HG03064 (cell line): ENCODE data around the gene ADRA2A.

ENCODE experiments used
- ATAC-seq: cut with Tn5 transposase; IDR thresholded peaks from one replicate; pipeline ENCODE4 v1.9.1; 2021; ENCODE audit warnings: low read depth; ENCODE audit not compliant: unreplicated experiment

ADRA2A gene

GRCh38 chr10:111082102-111082975 lies 5.5 kb downstream of the ADRA2A start:
- ATAC-seq = no peak

GRCh38 chr10:111083222-111084095 lies 6.6 kb downstream of the ADRA2A start:
- no peak for ATAC-seq

GRCh38 chr10:111084366-111085255 lies 7.8 kb downstream of the ADRA2A start:
- ATAC-seq = no peak

- ATAC-seq = no peak
Observed at GRCh38 chr10:111085690-111086353, 9.0 kb downstream of the ADRA2A start.

GRCh38 chr10:111086574-111086973 lies 9.7 kb downstream of the ADRA2A start:
- ATAC-seq = no peak

GRCh38 chr10:111087331-111087756 lies 10.5 kb downstream of the ADRA2A start:
- ATAC-seq = no peak

- no peak for ATAC-seq
Observed at GRCh38 chr10:111087968-111088505, 11.2 kb downstream of the ADRA2A start.

GRCh38 chr10:111089293-111089692 lies 12.5 kb downstream of the ADRA2A start:
- no peak for ATAC-seq

GRCh38 chr10:111091833-111092232 lies 15.0 kb downstream of the ADRA2A start:
- no peak for ATAC-seq

GRCh38 chr10:111093741-111094380 lies 17.0 kb downstream of the ADRA2A start:
- no peak for ATAC-seq

- no peak for ATAC-seq
Observed at GRCh38 chr10:111098679-111099437, 22.0 kb downstream of the ADRA2A start.

- no peak for ATAC-seq
Observed at GRCh38 chr10:111100198-111100597, 23.4 kb downstream of the ADRA2A start.

GRCh38 chr10:111101796-111102195 lies 25.0 kb downstream of the ADRA2A start:
- ATAC-seq = no peak

GRCh38 chr10:111102359-111102837 lies 25.6 kb downstream of the ADRA2A start:
- no peak for ATAC-seq

GRCh38 chr10:111103196-111103840 lies 26.5 kb downstream of the ADRA2A start:
- ATAC-seq = no peak

- ATAC-seq = no peak
Observed at GRCh38 chr10:111104811-111105210, 28.0 kb downstream of the ADRA2A start.

- ATAC-seq = no peak
Observed at GRCh38 chr10:111106081-111106480, 29.3 kb downstream of the ADRA2A start.

GRCh38 chr10:111107023-111107422 lies 30.2 kb downstream of the ADRA2A start:
- no peak for ATAC-seq
